Smooth muscle cell (in vitro differentiated cells): ENCODE measurements around the gene MYO1D. TPM values are rescaled to one million over a fixed set of nuclear protein-coding genes. Genes with fewer than 3 reads are reported as not detected.

Experiments
- DNase-seq: peaks from one replicate; lab custom pipeline; 2025; ENCODE audit not compliant: unreplicated experiment; lab: John Stamatoyannopoulos, UW
- H2AFZ ChIP-seq: fragments of 200-600 bp; sonication (generic); 2 replicates; pipeline ENCODE4 v1.6.0; 2016; ENCODE audit warnings: antibody characterized with exemption, low read depth, mild to moderate bottlenecking
- H3F3A ChIP-seq: fragments of 200-600 bp; sonication (generic); 2 replicates; pipeline ENCODE4 v1.6.0; 2017; ENCODE audit warnings: antibody characterized with exemption, low read depth
- H3K27ac ChIP-seq: fragments of 200-600 bp; sonication (generic); 2 replicates; pipeline ENCODE4 v1.5.1; 2016; ENCODE audit warnings: low read depth, mild to moderate bottlenecking
- H3K27me3 ChIP-seq: fragments of 200-600 bp; sonication (generic); 2 replicates; pipeline ENCODE4 v1.6.1; 2016; ENCODE audit warnings: low read depth, mild to moderate bottlenecking
- H3K36me3 ChIP-seq: fragments of 200-600 bp; sonication (generic); 2 replicates; pipeline ENCODE4 v1.5.1; 2016; ENCODE audit warnings: low read depth
- H3K4me1 ChIP-seq: fragments of 200-600 bp; sonication (generic); 2 replicates; pipeline ENCODE4 v1.5.1; 2016; ENCODE audit warnings: low read depth
- H3K4me2 ChIP-seq: fragments of 200-600 bp; sonication (generic); 2 replicates; pipeline ENCODE4 v1.6.0; 2016; ENCODE audit warnings: mild to moderate bottlenecking
- H3K4me3 ChIP-seq: fragments of 200-600 bp; sonication (generic); 2 replicates; pipeline ENCODE4 v1.5.1; 2016; ENCODE audit warnings: mild to moderate bottlenecking
- H3K79me2 ChIP-seq: fragments of 200-600 bp; sonication (generic); 2 replicates; pipeline ENCODE4 v1.6.0; 2016; ENCODE audit warnings: low read depth, mild to moderate bottlenecking
- H3K9ac ChIP-seq: fragments of 200-600 bp; sonication (generic); 2 replicates; pipeline ENCODE4 v1.6.0; 2016; ENCODE audit warnings: low read depth
- H3K9me3 ChIP-seq: fragments of 200-600 bp; sonication (generic); replicated peaks from 2 replicates; pipeline ENCODE4 v1.5.1; 2016; ENCODE audit warnings: low read depth
- H4K20me1 ChIP-seq: fragments of 200-600 bp; sonication (generic); 2 replicates; pipeline ENCODE4 v1.6.0; 2016; ENCODE audit warnings: low read depth
- CTCF ChIP-seq: fragments of 200-600 bp; sonication (generic); IDR thresholded peaks from 2 replicates; pipeline ENCODE4 v1.5.1; 2017; ENCODE audit warnings: borderline replicate concordance, mild to moderate bottlenecking, antibody characterized with exemption; ENCODE audit not compliant: insufficient read depth, poor library complexity, severe bottlenecking
- WGBS: methylation state at CpG from one replicate; pipeline ENCODE4 v1.1.7; 2016; ENCODE audit warnings: low lambda C conversion rate; 5-methylcytosine and 5-hydroxymethylcytosine counted together
- polyA plus RNA-seq: library from polyadenylated mRNA; unstranded; fragments of >200 nt; fragmentation: Nextera tagmentation; extraction: Ambion mirVana; gene quantifications from 2 replicates; pipeline ENCODE4 v1.2.1, GENCODE V29; 2016
- total RNA-seq: library from RNA; depleted of rRNA; stranded (reverse); fragments of >200 nt; gene quantifications from 2 replicates; pipeline ENCODE4 v1.2.3, GENCODE V29; 2014

The MYO1D gene
- total and polyA plus RNA-seq, 2 experiments from 2014 or later = 13.9 to 35.7 TPM

GRCh38 chr17:32731556-32732295, 145.2 kb downstream of the MYO1D start:
- Histone ChIP-seq H3K4me3 (no peak overlapping the region), H3F3A (no peaks in the 10 kb centered on the region), H3K79me2 (no peaks in the 10 kb centered on the region), H3K27me3 (no peaks in the 10 kb centered on the region), H3K4me1 (no peaks in the 10 kb centered on the region), H3K27ac (no peak overlapping the region), H3K9me3 (no peaks in the 10 kb centered on the region), H4K20me1 (no peaks in the 10 kb centered on the region), H3K36me3 (no peaks in the 10 kb centered on the region), H3K9ac (no peak overlapping the region), H3K4me2 (no peak overlapping the region), H2AFZ (no peak overlapping the region)
- TF ChIP-seq CTCF = no peak
- WGBS = 95% methylated on average over 13 of the region's 13 CpGs
- no peak for DNase-seq

GRCh38 chr17:32727681-32728080, 149.2 kb downstream of the MYO1D start:
- Histone ChIP-seq H3K36me3 (peaks cover 3% of the 10 kb centered on the region), H3K4me3 (no peak overlapping the region), H3K9ac (no peak overlapping the region), H3K79me2 (no peaks in the 10 kb centered on the region), H3K27ac (no peak overlapping the region), H3K27me3 (no peaks in the 10 kb centered on the region), H3K4me2 (no peak overlapping the region), H3F3A (no peaks in the 10 kb centered on the region), H2AFZ (no peak overlapping the region), H4K20me1 (no peaks in the 10 kb centered on the region), H3K4me1 (no peaks in the 10 kb centered on the region), H3K9me3 (no peaks in the 10 kb centered on the region)
- no peak for DNase-seq
- no peak for TF ChIP-seq CTCF

GRCh38 chr17:32725697-32726096, 151.2 kb downstream of the MYO1D start:
- Histone ChIP-seq H3K27me3 (no peaks in the 10 kb centered on the region), H3K9me3 (no peaks in the 10 kb centered on the region), H3K4me3 (no peak overlapping the region), H3K9ac (no peak overlapping the region), H3K4me2 (no peak overlapping the region), H3K4me1 (no peaks in the 10 kb centered on the region), H3K36me3 (peaks cover 3% of the 10 kb centered on the region), H3K79me2 (no peaks in the 10 kb centered on the region), H3F3A (no peaks in the 10 kb centered on the region), H4K20me1 (no peaks in the 10 kb centered on the region), H2AFZ (no peak overlapping the region), H3K27ac (no peak overlapping the region)
- WGBS = 95% methylated on average over 1 of the region's 1 CpG
- DNase-seq = no peak
- no peak for TF ChIP-seq CTCF

- TF ChIP-seq CTCF = no peak
Observed at GRCh38 chr17:32723310-32723955, 153.5 kb downstream of the MYO1D start.

More at GRCh38 chr17:32723310-32723955, 153.5 kb downstream of the MYO1D start:
- no peak for DNase-seq
- H3K27ac ChIP-seq = no peak overlapping the region
- H3K9ac ChIP-seq = no peak overlapping the region
- no peaks in the 10 kb centered on the region for H4K20me1 ChIP-seq
- no peaks in the 10 kb centered on the region for H3K79me2 ChIP-seq
- no peaks in the 10 kb centered on the region for H3F3A ChIP-seq
- no peak overlapping the region for H2AFZ ChIP-seq
- 87% methylated on average over 5 of the region's 5 CpGs for WGBS
- peaks cover 3% of the 10 kb centered on the region for H3K36me3 ChIP-seq
- no peaks in the 10 kb centered on the region for H3K4me1 ChIP-seq
- no peak overlapping the region for H3K4me2 ChIP-seq
- no peaks in the 10 kb centered on the region for H3K9me3 ChIP-seq
- no peaks in the 10 kb centered on the region for H3K27me3 ChIP-seq
- H3K4me3 ChIP-seq = no peak overlapping the region
